ENCODE data around the gene INSRR. TPM values are rescaled to one million over a fixed set of nuclear protein-coding genes. Genes with fewer than 3 reads are reported as not detected.
A peak's percentile ranks its signal among the peaks of the same experiment; 100 is the strongest.

Gene INSRR
- total and polyA plus RNA-seq, 9 of the 15 experiments (the other 6 are each of a cell fraction or from before 2014, with no cell fraction given): 0.03 to 0.18 (median 0.06) TPM; not detected in 3

GRCh38 chr1:156860628-156861423 is 1.9 kb upstream of the INSRR start, which contains the start of gene NTRK1:
Gene NTRK1, plus strand, starts transcription at chr1:156860865. Its CDS starts 70 bp downstream, at chr1:156860935.
- FAIRE-seq (no peak), DNase-seq (ENCODE audit: extremely low read depth in 1 of 4, low spot score in 3 of 4) (peak; percentile 84 to 90 (median 87)), ATAC-seq (peak; percentile 65)
- Histone ChIP-seq H2AFZ (ENCODE audit: low read depth, low read length) (peak within 1 kb of the TSS; percentile 86), H3K9ac (ENCODE audit: insufficient read depth in 1 of 2, low read depth in 2 of 2, low read length in 2 of 2) (peak within 1 kb of the TSS; percentile 30 to 78), H4K20me1 (replicated peaks; ENCODE audit: control insufficient read depth, insufficient read depth, low read length) (no peaks in the 10 kb centered on the region), H3K27ac (ENCODE audit: extremely low read depth, low read depth, low read length) (no peak within 1 kb of the TSS; the same call in 2 of the 3 replicates), H3K79me2 (ENCODE audit: control insufficient read depth, insufficient read depth, low read length) (peaks cover 34% of the 10 kb centered on the region; the same call in 2 of the 3 replicates), H3K4me3 (peak within 1 kb of the TSS; percentile 34), H3K4me1 (replicated peaks in 1 of 2; ENCODE audit: control insufficient read depth in 2 of 2, insufficient read depth in 2 of 2, low read length in 2 of 2) (peaks cover 82 to 87% of the 10 kb centered on the region in 2 experiments), H3K36me3 (ENCODE audit: control insufficient read depth, insufficient read depth, low read length) (no peaks in the 10 kb centered on the region), H3K4me2 (ENCODE audit: insufficient read depth, low read length) (peak within 1 kb of the TSS; percentile 90), H3K27me3 (ENCODE audit: control insufficient read depth in 2 of 2, insufficient read depth in 2 of 2, low read length in 2 of 2) (no peaks in the 10 kb centered on the region), H3K9me1 (ENCODE audit: control insufficient read depth, insufficient read depth, low read length) (no peaks in the 10 kb centered on the region), H3K9me3 (replicated peaks; ENCODE audit: control insufficient read depth, insufficient read depth, low read depth, low read length) (no peaks in the 10 kb centered on the region)
- ChIA-PET CTCF (ENCODE audit: low intra/inter-chr PET ratio) (interaction anchor here (1.0 to 3.3 kb wide), 10 partner anchors 21 to 172 kb away, joined by 3 to 31 read pairs (median 6); no protein-coding TSS in a partner anchor), POLR2A (interaction anchor here (0.6 to 2.3 kb wide), 13 partner anchors 10 to 172 kb away, joined by 3 to 17 read pairs (median 4); partner anchors contain the start of genes HDGF, ISG20L2 and METTL25B)
- in situ Hi-C loops (cut with MboI) (loop anchor here (5.0 kb wide), 2 partner anchors 59 to 134 kb away; partner anchors contain the start of genes ISG20L2 and METTL25B), intact Hi-C loops (cut with micrococcal nuclease) (loop anchor here (1.0 to 5.0 kb wide), 5 partner anchors 22 to 174 kb away; no protein-coding TSS in a partner anchor)
- BruUV-seq (replicated peaks): no TSS peak
- WGBS (ENCODE audit: insufficient coverage, low coverage, missing lambda C conversion rate): 46% methylated on average over 33 of the region's 69 CpGs
- 0 out of 2 replicates have a peak, but pooled peaks have one; percentile 78 for TF ChIP-seq HNRNPL (IDR thresholded peaks at IDR 0.05; ENCODE audit: low read depth, low read length)
- TF ChIP-seq CCNT2 (IDR thresholded peaks at IDR 0.05; ENCODE audit: borderline replicate concordance, extremely low read depth, insufficient read length, low read depth, low read length): peak; percentile 25
- TF ChIP-seq PCBP1 (IDR thresholded peaks at IDR 0.05; ENCODE audit: low read depth, low read length, poor library complexity, severe bottlenecking): peak; percentile 40
- TF ChIP-seq CCAR2 (IDR thresholded peaks at IDR 0.05; ENCODE audit: low read depth, low read length): no peak
- peak; percentile 77 for TF ChIP-seq MYC (IDR thresholded peaks at IDR 0.05; ENCODE audit: low read depth, low read length)
- no peak for TF ChIP-seq MYC (CRISPR knock-in tag; IDR thresholded peaks at IDR 0.05; ENCODE audit: borderline replicate concordance, low read depth)
- no peak for TF ChIP-seq ETV6 (IDR thresholded peaks at IDR 0.05; ENCODE audit: borderline replicate concordance in 1 of 2, low read depth in 2 of 2, low read length in 1 of 2)
- TF ChIP-seq ETV6 (CRISPR knock-in tag; IDR thresholded peaks at IDR 0.05; ENCODE audit: borderline replicate concordance): no peak
- TF ChIP-seq RFX5 (IDR thresholded peaks at IDR 0.05; ENCODE audit: low read depth, low read length): no peak
- TF ChIP-seq XRCC4 (IDR thresholded peaks at IDR 0.05; ENCODE audit: extremely low read depth, insufficient read depth, insufficient read length): no peak
- no peak for TF ChIP-seq FOXO4 (CRISPR knock-in tag; IDR thresholded peaks at IDR 0.05)
- 0 out of 2 replicates have a peak, but pooled peaks have one; percentile 21 for TF ChIP-seq ZBTB33 (CRISPR knock-in tag; IDR thresholded peaks at IDR 0.05)
- no peak for TF ChIP-seq CREB1 (IDR thresholded peaks at IDR 0.05)
- TF ChIP-seq CREB1 (CRISPR knock-in tag; IDR thresholded peaks at IDR 0.05): no peak
- no peak for TF ChIP-seq ZNF217 (CRISPR knock-in tag; IDR thresholded peaks at IDR 0.05)
- no peak for TF ChIP-seq PHF21A (IDR thresholded peaks at IDR 0.05; ENCODE audit: borderline replicate concordance, low read depth)
- TF ChIP-seq ZNF551 (CRISPR knock-in tag; IDR thresholded peaks at IDR 0.05): no peak

Measured in K562 (cell line).